Rectal smooth muscle tissue (tissue), 1 donor: ENCODE data around the gene SH3BP2.

Experiments
- H3K27ac ChIP-seq: one replicate; pipeline ENCODE4 v1.7.0; 2013; ENCODE audit warnings: low read depth, low read length, inconsistent platforms
- H3K27me3 ChIP-seq: one replicate; pipeline ENCODE4 v1.7.0; 2013; ENCODE audit warnings: low read length; ENCODE audit not compliant: control insufficient read depth, insufficient read depth
- H3K36me3 ChIP-seq: one replicate; pipeline ENCODE4 v1.7.0; 2013; ENCODE audit warnings: low read length; ENCODE audit not compliant: control insufficient read depth, insufficient read depth
- H3K4me1 ChIP-seq: one replicate; pipeline ENCODE4 v1.7.0; 2013; ENCODE audit warnings: low read length; ENCODE audit not compliant: control insufficient read depth, insufficient read depth
- H3K4me3 ChIP-seq: one replicate; pipeline ENCODE4 v1.7.0; 2013; ENCODE audit warnings: low read length
- H3K9ac ChIP-seq: one replicate; pipeline ENCODE4 v1.7.0; 2013; ENCODE audit warnings: low read length

Gene SH3BP2

DNA sequence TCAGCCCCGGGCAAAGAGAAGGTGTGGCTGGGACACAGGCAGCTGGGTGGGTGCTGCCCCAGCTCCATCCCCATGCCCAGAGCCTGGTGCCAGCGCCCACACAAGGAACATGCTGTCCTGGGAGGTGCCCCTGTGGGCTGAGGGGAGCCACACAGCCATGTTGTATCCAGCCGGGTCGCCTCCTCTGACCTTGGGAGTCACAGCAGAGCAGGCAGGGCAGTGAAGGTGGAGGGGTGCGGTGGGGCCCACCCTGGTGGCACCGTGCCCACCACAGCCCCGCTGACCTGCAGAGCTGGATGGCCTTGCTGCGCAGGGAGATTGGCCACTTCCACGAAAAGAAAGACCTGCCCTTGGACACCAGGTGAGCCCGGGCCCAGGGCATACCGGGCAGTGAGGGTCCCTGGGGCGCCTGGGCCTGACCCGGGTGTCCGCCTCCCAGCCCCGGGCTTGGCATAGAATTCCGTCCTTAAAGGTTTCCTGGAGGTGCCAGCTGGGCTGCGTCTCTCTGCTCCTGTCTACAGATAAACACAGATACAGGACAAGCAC, 32.0 kb downstream of the SH3BP2 start:
- Histone ChIP-seq H3K27ac (no peak overlapping the region), H3K36me3 (peaks cover 13% of the 10 kb centered on the region), H3K4me3 (no peak overlapping the region), H3K27me3 (no peaks in the 10 kb centered on the region), H3K9ac (no peak overlapping the region), H3K4me1 (no peaks in the 10 kb centered on the region)

GRCh38 chr4:2825740-2826139, 32.9 kb downstream of the SH3BP2 start:
- no peak overlapping the region for H3K4me3 ChIP-seq
- no peaks in the 10 kb centered on the region for H3K27me3 ChIP-seq
- H3K36me3 ChIP-seq = peaks cover 14% of the 10 kb centered on the region
- no peak overlapping the region for H3K27ac ChIP-seq
- H3K4me1 ChIP-seq = no peaks in the 10 kb centered on the region
- H3K9ac ChIP-seq = no peak overlapping the region

- Histone ChIP-seq H3K4me3 (no peak overlapping the region), H3K4me1 (no peaks in the 10 kb centered on the region), H3K36me3 (peaks cover 23% of the 10 kb centered on the region), H3K27ac (no peak overlapping the region), H3K27me3 (no peaks in the 10 kb centered on the region), H3K9ac (no peak overlapping the region)
Measured at GRCh38 chr4:2827071-2827873, 34.4 kb downstream of the SH3BP2 start.

DNA sequence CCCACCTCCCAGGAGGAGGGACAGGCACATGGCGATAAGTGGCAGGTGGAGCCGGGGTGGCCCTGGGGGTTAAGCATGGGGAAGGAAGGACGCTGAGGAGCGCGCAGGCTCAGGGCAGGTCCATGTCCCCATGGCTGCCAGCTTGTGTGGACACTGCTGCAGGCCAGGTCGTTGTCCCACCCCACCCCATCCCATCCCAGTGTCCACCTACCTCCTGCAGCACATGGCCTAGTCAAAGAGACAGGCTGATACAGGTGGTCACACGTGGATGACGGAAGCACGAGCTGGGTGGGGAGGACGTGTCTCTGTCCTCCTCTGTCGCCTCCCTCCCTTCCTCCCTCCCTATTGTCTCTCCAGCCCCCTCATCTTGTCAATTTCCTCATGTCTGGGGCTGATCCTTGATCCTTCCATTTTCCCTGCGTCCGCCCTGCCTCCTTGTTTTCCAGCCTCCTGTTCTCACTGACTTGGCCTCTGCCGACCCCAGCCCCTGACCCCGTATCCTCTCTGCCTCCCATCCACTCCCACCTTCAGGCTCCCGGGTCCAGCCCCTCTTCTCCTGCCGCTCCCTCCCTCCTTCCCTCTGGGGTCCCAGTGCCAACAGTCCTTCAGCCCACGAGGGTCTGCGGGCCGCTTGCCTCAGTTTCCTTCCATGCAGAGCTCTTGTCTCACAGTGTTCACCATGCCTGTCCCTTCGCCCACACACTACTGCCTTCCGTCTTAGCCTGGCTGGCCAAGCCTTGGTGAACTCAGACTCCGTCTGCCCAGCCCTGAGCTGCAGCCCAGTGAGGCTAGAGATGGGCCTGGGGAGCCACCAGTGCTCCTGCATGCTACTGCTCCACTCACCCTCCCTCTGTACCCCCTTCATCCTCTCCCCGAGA, 35.2 kb downstream of the SH3BP2 start:
- H3K27me3 ChIP-seq = no peaks in the 10 kb centered on the region
- no peaks in the 10 kb centered on the region for H3K4me1 ChIP-seq
- H3K4me3 ChIP-seq = no peak overlapping the region
- H3K36me3 ChIP-seq = peaks cover 26% of the 10 kb centered on the region
- no peak overlapping the region for H3K27ac ChIP-seq
- H3K9ac ChIP-seq = no peak overlapping the region

GRCh38 chr4:2828758-2829181, 35.9 kb downstream of the SH3BP2 start:
- Histone ChIP-seq H3K27ac (no peak overlapping the region), H3K4me3 (no peak overlapping the region), H3K36me3 (peaks cover 24% of the 10 kb centered on the region)

DNA sequence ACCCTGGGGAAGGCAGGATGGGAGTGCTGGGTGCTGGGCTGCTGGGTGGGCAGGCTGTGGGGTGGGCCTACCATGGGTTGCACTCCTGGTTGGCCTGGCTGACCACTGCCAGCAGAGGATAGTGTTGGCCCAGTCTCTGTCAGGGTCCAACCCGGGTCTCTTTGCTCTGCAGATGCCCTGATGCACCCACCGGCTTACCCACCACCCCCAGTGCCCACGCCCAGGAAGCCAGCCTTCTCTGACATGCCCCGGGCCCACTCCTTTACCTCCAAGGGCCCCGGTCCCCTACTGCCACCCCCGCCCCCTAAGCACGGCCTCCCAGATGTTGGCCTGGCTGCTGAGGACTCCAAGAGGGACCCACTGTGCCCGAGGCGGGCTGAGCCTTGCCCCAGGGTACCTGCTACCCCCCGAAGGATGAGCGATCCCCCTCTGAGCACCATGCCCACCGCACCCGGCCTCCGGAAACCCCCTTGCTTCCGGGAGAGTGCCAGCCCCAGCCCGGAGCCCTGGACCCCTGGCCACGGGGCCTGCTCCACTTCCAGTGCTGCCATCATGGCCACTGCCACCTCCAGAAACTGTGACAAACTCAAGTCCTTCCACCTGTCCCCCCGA, 36.5 kb downstream of the SH3BP2 start:
- Histone ChIP-seq H3K27me3 (no peaks in the 10 kb centered on the region), H3K27ac (no peak overlapping the region), H3K36me3 (peaks cover 23% of the 10 kb centered on the region), H3K4me3 (no peak overlapping the region), H3K4me1 (no peaks in the 10 kb centered on the region), H3K9ac (no peak overlapping the region)

More at GRCh38 chr4:2828758-2829181, 35.9 kb downstream of the SH3BP2 start:
- H3K27me3 ChIP-seq = no peaks in the 10 kb centered on the region
- H3K9ac ChIP-seq = no peak overlapping the region
- no peaks in the 10 kb centered on the region for H3K4me1 ChIP-seq

GRCh38 chr4:2829933-2830451, 37.1 kb downstream of the SH3BP2 start:
- H3K36me3 ChIP-seq = peaks cover 23% of the 10 kb centered on the region

GRCh38 chr4:2830632-2831610, 38.0 kb downstream of the SH3BP2 start:
- Histone ChIP-seq H3K4me1 (no peaks in the 10 kb centered on the region), H3K4me3 (no peak overlapping the region), H3K27me3 (no peaks in the 10 kb centered on the region), H3K9ac (no peak overlapping the region), H3K36me3 (peaks cover 19% of the 10 kb centered on the region), H3K27ac (no peak overlapping the region)

More at GRCh38 chr4:2829933-2830451, 37.1 kb downstream of the SH3BP2 start:
- H3K27me3 ChIP-seq = no peaks in the 10 kb centered on the region
- H3K4me1 ChIP-seq = no peaks in the 10 kb centered on the region
- H3K4me3 ChIP-seq = no peak overlapping the region
- H3K27ac ChIP-seq = no peak overlapping the region
- no peak overlapping the region for H3K9ac ChIP-seq

DNA sequence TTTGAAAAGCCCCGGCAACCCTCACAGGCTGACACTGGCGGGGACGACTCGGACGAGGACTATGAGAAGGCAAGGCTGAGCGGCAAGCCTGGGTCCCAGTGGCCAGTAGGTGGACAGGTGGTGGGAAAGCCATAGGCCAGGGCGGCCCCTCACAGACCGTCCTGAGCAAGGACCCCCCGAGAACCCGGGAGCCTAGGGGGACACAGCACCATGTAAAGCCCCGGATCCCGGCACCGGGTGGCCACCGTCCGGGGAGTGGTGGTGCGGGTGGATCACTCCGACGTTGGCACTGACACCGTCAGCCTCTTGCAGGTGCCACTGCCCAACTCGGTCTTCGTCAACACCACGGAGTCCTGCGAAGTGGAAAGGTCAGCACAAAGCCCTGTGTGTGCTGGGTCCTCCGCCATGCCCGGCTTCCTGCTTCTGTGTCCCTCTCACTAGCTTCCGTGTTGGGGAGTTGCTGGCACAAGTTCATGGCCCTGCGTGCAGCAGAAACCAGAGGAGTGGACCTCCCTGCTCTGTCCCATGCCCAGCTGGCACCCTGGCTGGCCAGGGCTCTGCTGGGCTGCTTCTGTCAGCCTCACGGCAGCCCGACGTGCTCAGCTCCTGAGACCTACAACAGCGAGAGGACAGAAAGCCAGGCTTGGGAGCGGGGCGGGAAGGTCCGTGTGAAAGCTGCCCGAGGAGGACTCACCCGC, 38.9 kb downstream of the SH3BP2 start:
- H3K27ac ChIP-seq = no peak overlapping the region
- no peaks in the 10 kb centered on the region for H3K27me3 ChIP-seq
- H3K4me1 ChIP-seq = no peaks in the 10 kb centered on the region
- H3K36me3 ChIP-seq = peaks cover 18% of the 10 kb centered on the region
- no peak overlapping the region for H3K9ac ChIP-seq
- H3K4me3 ChIP-seq = no peak overlapping the region

- Histone ChIP-seq H3K27me3 (no peaks in the 10 kb centered on the region), H3K9ac (no peak overlapping the region), H3K4me3 (no peak overlapping the region), H3K4me1 (no peaks in the 10 kb centered on the region), H3K36me3 (peaks cover 14% of the 10 kb centered on the region), H3K27ac (no peak overlapping the region)
Measured at GRCh38 chr4:2832309-2832980, 39.6 kb downstream of the SH3BP2 start.
